ENCODE data around the gene LDLRAP1. TPM values are rescaled to one million over a fixed set of nuclear protein-coding genes. Genes with fewer than 3 reads are reported as not detected.
A peak's percentile ranks its signal among the peaks of the same experiment; 100 is the strongest.

Gene LDLRAP1
- total RNA-seq, 1 experiment from 2014 or later: 43.1 TPM

DNA sequence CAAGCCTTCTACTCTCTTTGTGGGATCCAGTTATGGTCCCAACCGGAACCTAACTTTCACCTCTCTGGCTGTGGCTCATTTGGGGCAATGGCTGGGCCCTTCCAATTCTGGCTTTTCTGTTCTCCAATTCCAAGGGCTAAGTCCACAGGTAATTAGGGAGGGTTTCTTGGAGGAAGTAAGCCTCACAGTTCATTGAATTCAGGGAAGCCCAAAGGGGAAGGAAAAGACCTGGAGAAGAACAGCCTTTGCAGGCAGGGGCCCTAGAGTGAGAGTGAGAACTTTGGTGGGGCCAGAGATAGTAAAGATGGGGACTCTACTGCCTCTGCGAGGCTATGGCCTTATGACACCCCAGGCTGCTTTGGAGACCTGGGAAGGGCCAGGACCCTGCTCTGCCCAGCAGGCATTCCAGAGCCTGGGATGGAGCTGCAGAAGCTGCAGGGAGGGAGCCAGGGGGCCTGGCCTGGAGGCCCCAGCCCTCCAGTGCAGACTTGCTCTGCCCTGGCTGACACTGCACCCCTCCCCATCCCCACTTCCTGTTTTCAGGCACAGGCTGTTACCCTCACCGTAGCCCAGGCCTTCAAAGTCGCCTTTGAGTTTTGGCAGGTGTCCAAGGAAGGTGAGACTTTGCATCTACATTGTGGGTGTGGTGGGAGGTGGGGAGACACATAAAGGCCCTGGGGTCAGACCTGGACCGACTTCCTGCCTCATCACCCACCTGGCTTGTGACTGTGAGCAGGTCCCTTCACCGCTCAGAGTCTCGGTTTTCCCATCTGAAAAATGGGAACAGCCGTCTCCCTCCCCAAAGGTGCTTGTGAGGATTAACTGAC is 18.9 kb downstream of the LDLRAP1 start:
- DNase-seq (ENCODE audit: low read depth): no peak

GRCh38 chr1:25562928-25563283 is 19.5 kb downstream of the LDLRAP1 start:
- DNase-seq (ENCODE audit: low read depth): no peak

- DNase-seq (ENCODE audit: low read depth): peak; percentile 63
Measured at GRCh38 chr1:25563330-25564215, 20.2 kb downstream of the LDLRAP1 start.

- no peak for DNase-seq (ENCODE audit: low read depth)
Measured at GRCh38 chr1:25564777-25565574, 21.6 kb downstream of the LDLRAP1 start.

DNA sequence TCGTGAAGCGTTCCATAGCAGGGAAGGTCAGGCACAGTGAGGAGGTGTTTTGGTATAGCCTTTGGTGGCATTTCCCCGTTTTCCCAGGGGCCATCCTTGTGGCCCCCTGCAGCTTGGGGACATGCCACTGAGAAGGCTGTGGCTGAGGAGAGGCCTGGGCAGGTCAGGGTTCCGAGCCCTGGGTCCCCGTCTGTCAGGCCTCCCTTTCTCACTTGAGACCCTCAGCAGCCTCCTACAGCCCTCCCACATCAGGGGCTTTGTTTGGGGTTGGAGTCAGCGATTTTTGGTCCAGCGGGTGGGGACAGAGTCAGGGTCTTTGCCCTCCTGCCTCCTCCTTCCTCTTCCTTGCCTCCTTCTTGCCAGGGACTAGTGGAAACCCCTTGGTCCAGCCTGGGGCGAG is 22.2 kb downstream of the LDLRAP1 start:
- DNase-seq (ENCODE audit: low read depth): no peak

DNA sequence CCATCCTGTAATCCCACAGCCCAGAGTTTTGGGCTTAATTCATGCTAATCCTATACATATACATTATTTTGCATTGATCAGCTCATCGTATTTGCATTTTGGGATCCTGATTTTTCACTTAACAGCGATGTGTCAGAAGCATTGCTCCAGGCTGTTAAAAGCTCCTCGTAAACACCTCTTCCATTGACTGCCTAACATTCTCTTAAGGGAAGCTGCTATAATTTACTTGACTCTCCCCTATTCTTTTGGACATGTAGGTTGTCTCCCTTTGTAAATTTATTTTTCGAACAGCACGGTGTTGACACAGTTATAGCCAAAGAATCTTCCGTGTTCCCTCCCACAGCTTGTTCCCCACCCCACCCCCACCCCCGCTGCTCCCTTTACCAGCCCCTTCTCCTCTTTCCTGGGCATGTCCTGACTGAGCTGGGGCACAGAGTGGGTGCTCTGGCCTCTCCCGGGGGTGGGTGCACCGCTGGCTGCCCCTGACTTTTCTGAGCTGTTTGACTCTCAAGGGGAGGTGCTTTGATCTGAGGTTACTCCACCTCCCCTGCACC is 22.8 kb downstream of the LDLRAP1 start:
- no peak for DNase-seq (ENCODE audit: low read depth)

DNA sequence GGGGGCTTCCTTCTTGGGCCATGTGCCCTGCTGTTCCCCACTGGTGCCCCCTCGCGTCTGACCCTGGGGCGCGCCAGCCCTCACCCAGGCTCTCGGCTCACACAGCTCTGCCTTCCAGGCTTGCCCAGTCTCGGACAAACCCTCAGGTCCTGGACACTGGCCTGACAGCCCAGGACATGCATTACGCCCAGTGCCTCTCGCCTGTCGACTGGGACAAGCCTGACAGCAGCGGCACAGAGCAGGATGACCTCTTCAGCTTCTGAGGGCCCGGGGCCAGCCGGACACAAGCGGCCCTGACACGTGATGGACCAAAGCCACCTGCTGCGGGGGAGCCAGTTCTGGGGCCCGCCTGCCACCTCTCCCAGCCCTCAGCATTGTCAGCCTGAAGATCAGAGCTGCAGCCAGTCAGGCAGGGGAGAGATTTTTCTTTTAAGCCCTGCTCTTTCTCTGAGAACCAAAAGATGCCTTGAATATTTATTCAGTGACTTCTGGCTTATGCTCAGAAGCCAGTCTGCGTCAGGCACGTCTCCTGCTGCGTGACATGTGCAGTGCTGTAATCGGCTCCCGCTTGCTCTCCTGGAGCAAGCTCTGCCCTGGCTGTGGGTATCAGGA is 23.4 kb downstream of the LDLRAP1 start:
- no peak for DNase-seq (ENCODE audit: low read depth)

GRCh38 chr1:25567710-25568089 is 24.3 kb downstream of the LDLRAP1 start:
- DNase-seq (ENCODE audit: low read depth): no peak

DNA sequence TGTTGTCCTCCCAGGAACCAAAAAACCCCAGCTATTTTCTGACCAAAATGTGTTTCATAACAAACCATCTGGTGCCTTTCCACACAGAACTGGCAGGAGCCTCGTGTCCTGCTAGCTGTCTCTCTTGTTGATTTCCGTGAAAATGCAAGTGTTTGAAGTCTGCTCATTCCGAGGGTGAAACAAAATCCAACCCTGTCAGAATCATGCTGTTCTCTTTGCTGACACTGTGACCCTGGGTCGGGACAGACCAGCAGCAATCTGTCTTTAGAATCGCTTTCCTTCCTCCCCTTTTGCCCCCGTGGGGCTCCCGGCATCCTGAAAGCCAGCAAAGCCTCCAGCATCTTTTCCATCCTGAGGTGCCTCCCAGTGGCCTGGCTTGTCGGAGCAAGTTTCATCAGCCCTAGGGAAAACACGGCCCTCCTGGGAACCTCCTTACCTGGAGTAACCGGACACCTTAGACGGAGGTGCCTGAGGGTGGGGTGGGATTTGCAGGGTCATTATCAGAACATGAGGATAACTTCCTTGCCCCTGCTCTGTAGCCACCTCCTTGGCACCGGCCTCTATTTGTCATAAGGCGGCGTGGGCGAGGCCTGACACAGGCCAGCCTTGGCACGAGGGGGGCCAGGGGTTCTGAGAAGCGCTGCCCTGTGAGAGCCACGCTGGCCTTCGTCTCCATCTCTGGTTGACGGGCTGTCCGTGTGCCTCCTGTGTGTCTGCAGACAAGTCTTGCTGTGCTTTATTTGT is 24.9 kb downstream of the LDLRAP1 start:
- peak; percentile 90 for DNase-seq (ENCODE audit: low read depth)

DNA sequence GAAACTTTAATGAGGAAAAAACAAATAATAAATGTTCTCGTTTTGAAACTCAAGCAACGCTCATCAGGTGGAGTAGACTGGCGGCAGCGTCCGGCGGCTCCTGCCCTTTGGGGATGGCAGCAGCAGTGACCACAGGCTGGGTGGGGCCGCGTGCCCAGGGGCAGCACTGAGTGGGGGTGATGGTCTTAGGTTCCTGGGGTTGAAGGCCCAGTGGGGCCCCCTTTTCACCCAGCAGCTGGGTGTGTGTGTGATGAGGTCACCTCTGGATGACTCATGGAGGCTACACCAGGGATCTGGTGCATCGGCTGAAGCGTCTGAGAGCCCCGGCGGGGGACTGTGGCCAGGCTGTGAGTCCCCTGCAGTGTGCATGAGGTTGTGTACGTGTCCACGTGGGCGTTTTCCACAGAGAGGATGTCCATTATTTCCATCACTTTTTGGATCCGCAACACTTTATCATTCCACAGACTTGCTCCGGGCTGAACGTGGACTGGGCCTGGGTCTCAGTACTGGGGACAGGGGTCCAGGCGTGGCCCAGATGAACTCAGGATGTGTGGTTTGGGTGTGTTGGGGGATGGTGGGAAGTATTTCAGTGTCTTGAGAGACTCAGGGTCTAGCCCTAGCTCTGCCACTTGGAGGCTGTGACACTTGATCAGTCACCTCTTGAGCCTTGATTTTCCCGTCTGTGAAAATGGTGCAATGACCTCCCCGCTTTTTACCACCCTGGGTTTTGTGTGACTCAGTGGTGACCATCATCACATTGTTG is 25.6 kb downstream of the LDLRAP1 start:
- peak; percentile 96 for DNase-seq (ENCODE audit: low read depth)

DNA sequence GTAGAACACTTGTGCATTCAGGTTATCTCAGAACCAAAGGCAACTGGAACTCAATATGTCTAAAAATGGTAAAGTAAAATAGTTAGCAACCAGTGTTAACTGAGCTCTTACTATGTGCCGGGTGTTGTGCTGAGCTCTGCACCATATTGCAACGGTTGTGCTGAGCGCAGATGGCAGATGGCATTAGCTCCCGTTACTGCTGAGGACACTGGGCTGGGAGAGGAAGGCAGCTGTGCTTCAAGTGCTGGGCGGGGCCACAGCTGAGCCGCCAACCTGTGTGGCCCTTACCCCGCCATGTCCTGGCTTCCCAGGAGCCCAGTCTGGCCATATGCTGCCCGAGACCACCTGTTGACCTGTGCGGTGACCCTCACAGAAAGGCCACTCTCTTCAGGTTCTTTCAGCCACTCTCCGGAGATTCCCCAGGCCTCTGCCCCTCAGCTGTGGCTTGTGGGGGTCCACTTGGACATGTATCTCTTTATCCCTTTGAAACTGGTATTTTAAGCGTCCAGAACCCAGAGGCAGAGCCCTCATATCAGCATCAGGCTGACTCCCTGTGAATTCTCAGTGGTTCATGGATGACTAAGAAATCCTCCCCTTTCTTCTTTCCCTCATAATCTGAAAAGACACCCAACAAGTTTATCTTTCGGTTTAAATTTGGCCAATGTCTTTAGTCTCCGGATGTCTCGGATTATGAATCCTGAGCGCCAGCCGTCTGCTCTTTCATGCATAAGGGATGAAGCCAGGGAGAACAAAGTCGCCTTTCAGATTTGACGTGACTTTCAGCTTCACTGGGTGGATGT is 26.4 kb downstream of the LDLRAP1 start:
- DNase-seq (ENCODE audit: low read depth): peak; percentile 94

DNA sequence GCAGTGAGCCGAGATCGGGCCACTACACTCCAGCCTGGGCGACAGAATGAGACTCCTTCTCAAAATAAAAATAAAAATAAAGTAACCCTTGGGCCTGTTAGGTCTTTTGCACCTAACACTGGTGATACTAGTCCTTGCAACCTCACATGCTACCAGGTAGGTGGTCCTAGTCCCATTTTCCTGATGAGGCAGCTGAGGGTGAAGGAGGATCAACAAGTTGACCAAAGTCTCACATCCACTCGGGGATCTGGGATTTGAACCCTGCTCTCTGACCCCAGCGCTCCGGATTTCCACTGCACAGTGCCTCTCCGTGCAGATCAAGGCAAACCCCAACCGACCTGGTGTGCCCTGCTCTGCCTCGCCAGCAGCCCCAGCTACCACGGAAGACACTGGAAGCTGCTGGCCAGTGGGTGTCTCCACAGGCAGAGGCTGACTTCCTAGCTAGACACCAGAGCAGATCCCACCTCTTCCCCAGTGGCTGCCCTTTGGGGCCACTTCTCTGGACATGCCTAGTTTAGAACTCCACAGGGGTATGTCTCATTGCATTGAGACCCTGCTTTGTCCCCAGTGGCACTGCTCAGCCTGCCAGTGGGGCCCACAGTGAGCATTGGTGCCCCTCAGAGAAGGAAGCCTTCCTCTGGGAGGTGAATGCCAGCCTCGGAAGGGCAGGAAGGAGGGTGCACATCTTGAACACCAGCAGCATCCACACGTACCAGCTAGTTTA is 27.6 kb downstream of the LDLRAP1 start:
- no peak for DNase-seq (ENCODE audit: low read depth)

DNA sequence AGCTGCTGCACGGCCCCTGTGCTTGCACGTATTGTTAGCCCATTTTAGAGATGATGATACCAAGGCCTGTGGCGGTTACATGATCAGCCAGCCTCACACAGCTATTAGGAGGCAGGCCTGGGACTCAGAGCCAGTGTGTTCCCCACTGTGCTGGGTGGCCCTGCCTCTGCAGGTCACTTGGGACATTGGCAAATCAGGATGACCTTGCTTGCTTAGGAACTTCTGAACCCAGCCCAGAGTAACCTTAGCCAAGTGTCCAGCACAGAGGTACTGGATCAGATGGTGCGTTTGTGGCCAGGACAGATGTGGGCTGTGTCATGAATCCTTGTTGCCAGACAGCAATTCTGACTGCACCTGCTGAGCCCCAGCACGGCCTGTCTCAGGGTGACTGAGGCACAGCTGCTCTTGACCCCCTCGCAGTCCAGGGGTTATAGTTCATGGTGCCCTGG is 28.1 kb downstream of the LDLRAP1 start:
- DNase-seq (ENCODE audit: low read depth): no peak

GRCh38 chr1:25572107-25572506 is 28.7 kb downstream of the LDLRAP1 start:
- no peak for DNase-seq (ENCODE audit: low read depth)

GRCh38 chr1:25572708-25573590 is 29.5 kb downstream of the LDLRAP1 start:
- peak; percentile 57 for DNase-seq (ENCODE audit: low read depth)

GRCh38 chr1:25573591-25573930 is 30.2 kb downstream of the LDLRAP1 start:
- no peak for DNase-seq (ENCODE audit: low read depth)

DNA sequence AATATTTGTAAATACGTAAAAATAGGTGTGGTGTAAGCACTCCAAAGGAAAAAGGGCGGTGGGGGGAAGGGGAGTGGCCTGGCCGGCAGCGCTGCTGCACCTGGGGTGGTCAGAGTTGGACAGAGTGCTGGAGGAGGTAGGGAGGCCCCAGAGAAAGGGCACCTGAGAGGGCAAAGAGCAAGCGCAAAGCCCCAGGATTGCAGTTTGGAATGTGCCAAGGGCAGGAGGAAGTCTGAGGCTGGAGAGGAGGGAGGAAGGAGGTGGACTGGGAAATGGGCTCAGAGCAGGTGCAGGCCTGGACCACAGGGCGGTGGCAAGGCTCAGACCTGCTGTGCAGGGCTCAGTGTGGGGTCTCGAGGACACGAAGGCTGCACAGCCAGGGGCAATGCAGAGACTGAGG is 30.6 kb downstream of the LDLRAP1 start:
- no peak for DNase-seq (ENCODE audit: low read depth)
